Heart left ventricle (tissue), 16 donors: ENCODE data around the gene CNTN5. TPM values are rescaled to one million over a fixed set of nuclear protein-coding genes. Genes with fewer than 3 reads are reported as not detected.

ENCODE experiments used
- ATAC-seq, 4 donors: fragments of 200-7000 bp; cut with Tn5 transposase; one replicate each; pipeline ENCODE4 v1.9.1; 2020 to 2022; ENCODE audit warnings: moderate library complexity in 4 of 4, mild to moderate bottlenecking in 3 of 4, moderate number of reproducible peaks in 1 of 4
- DNase-seq, 5 donors: peaks; one replicate each; pipeline ENCODE4 v3.0.0-alpha.2; 2020
- H3K27ac ChIP-seq, 12 donors: fragments of 200-600 bp; sonication (generic) in 4 of 12; one replicate each; pipeline versions ENCODE4 v1.5.0 to v1.8.0; 2016 to 2022; ENCODE audit warnings: mild to moderate bottlenecking in 2 of 12
- H3K27me3 ChIP-seq, 9 donors: fragments of 200-600 bp; sonication (generic) in 2 of 9; one replicate each; pipeline versions ENCODE4 v1.5.1 to v1.8.0; 2016 to 2022; ENCODE audit warnings: mild to moderate bottlenecking in 3 of 9
- H3K36me3 ChIP-seq, 9 donors: fragments of 200-600 bp; sonication (generic) in 2 of 9; one replicate each; pipeline versions ENCODE4 v1.5.0 to v1.8.0; 2018 to 2022; ENCODE audit warnings: mild to moderate bottlenecking in 2 of 9
- H3K4me1 ChIP-seq, 12 donors: fragments of 200-600 bp; sonication (generic) in 4 of 12; one replicate each; pipeline versions ENCODE4 v1.5.0 to v1.8.0; 2016 to 2022; ENCODE audit warnings: mild to moderate bottlenecking in 3 of 12
- H3K4me3 ChIP-seq, 12 donors: fragments of 200-600 bp; sonication (generic) in 4 of 12; one replicate each; pipeline versions ENCODE4 v1.5.0 to v1.8.0; 2017 to 2022; ENCODE audit warnings: mild to moderate bottlenecking in 9 of 12, moderate library complexity in 4 of 12
- H3K9me3 ChIP-seq, 12 donors: fragments of 200-600 bp; sonication (generic) in 4 of 12; one replicate each; pipeline versions ENCODE4 v1.5.0 to v1.8.0; 2016 to 2022; ENCODE audit warnings: mild to moderate bottlenecking in 1 of 12
- POLR2A ChIP-seq, 2 donors: fragments of 450-650 bp; IDR thresholded peaks; one replicate each; pipeline ENCODE4 v1.6.1; 2017; ENCODE audit warnings: antibody characterized with exemption in 2 of 2, mild to moderate bottlenecking in 2 of 2, moderate library complexity in 2 of 2
- WGBS, 4 donors: extraction: QIAGEN DNeasy Blood & Tissue Kit in 2 of 4; methylation state at CpG; one replicate each; pipeline versions ENCODE4 v1.1.5 to v1.1.7; 2013 to 2018; 5-methylcytosine and 5-hydroxymethylcytosine counted together
- intact Hi-C, 10 donors: fragments of 100-400 bp; cut with DNase I; formaldehyde crosslinking; loops; one replicate each; pipeline versions ENCODE4 v1.11.1 to v1.14.2; 2022
- polyA plus RNA-seq, 2 donors: library from polyadenylated mRNA; stranded (reverse); fragments of 200-250 nt; gene quantifications; one replicate each; pipeline ENCODE4 v1.2.3, GENCODE V29; 2013
- total RNA-seq, 9 donors: library from RNA; depleted of rRNA in 2 of 9; stranded (reverse); fragments of >200 nt in 2 of 9; fragmentation: NEBNext Ultra II Directional in 3 of 9; extraction: Animal tissue kit (Norgen Biotek cat#: 25700) in 3 of 9; gene quantifications; one replicate each; pipeline versions ENCODE4 v1.1.0 to v1.2.4, GENCODE V29; 2016 to 2023
- TF ChIP-seq, protein P1 (sequence below), 12 donors: fragments of 200-600 bp; sonication (generic) in 4 of 12; IDR thresholded peaks; one replicate each; pipeline versions ENCODE4 v1.5.0 to v1.8.0; 2018 to 2022; ENCODE audit warnings: antibody characterized with exemption in 12 of 12, mild to moderate bottlenecking in 5 of 12
- donor health status: ischemic (EF 13 %, LVEDD 7.1; RV severe dilation, severe dysfunction).
- donor health status: healthy with polysubstance abuse.
- donor health status: DM: no; HTN: yes; CAD: no.
- donor health status: DM: no; HTN: no; CAD: no.
- donor health status: ischemic (EF 25% LVEDD 6.9; RV normal size, moderate dysfunction).
- donor health status: ischemic (EF 25% LVEDD 5.7; RV mildly dilated, moderate dysfunction).
- donor health status: healthy.
- donor health status: DM: yes; HTN: yes; CAD: no.
- donor health status: ischemic (EF 35%, LVEDD 5.7; RV mildly dilated, moderate dysfunction).
- donor health status: nonischemic (EF 11% LVEDD 7.7; RV severe dilation, severe dysfunction).
- donor health status: DM: yes; HTN: yes; CAD: no.
- donor health status: PGD.
- donor health status: ischemic (EF 29% LVEDD 5.4; RV normal size, mild dysfunction).
- donor health status: nonischemic (EF 23%, LVEDD 6.1; RV moderate dilation, normal function).

The CNTN5 gene
- total and polyA plus RNA-seq, 11 donors = 0.11 to 0.16 TPM; not detected in 9

- TF ChIP-seq POLR2A (IDR thresholded peaks at IDR 0.05) = no peak
- TF ChIP-seq, protein P1, sequence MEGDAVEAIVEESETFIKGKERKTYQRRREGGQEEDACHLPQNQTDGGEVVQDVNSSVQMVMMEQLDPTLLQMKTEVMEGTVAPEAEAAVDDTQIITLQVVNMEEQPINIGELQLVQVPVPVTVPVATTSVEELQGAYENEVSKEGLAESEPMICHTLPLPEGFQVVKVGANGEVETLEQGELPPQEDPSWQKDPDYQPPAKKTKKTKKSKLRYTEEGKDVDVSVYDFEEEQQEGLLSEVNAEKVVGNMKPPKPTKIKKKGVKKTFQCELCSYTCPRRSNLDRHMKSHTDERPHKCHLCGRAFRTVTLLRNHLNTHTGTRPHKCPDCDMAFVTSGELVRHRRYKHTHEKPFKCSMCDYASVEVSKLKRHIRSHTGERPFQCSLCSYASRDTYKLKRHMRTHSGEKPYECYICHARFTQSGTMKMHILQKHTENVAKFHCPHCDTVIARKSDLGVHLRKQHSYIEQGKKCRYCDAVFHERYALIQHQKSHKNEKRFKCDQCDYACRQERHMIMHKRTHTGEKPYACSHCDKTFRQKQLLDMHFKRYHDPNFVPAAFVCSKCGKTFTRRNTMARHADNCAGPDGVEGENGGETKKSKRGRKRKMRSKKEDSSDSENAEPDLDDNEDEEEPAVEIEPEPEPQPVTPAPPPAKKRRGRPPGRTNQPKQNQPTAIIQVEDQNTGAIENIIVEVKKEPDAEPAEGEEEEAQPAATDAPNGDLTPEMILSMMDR (IDR thresholded peaks at IDR 0.05) = no peak
- H3K36me3 ChIP-seq = no peaks in the 10 kb centered on the region
Measured at GRCh38 chr11:99683933-99684332, 663.2 kb downstream of the CNTN5 start.

DNA sequence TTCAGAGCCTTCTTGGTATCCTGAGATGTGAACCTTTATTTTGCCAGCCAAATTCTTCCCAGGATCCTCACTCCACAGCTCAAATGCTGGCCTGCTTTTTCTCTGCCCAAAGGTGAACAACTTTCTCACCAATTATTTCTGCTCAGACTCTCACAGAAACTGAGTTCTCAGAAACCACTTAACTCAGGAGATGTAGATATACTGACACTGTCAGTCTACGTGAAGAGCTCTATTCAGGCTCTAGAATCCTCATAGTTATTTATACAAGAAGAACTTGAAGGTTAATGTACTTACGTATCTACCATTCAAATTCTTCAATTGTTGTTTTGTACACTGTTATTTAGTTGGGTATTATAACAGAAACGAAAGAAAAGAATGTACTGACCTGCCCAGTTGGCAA lies 666.1 kb downstream of the CNTN5 start:
- Histone ChIP-seq H3K27me3 (no peaks in the 10 kb centered on the region), H3K4me1 (no peaks in the 10 kb centered on the region), H3K36me3 (no peaks in the 10 kb centered on the region), H3K9me3 (peaks cover 0 to 18% (median under 1%) of the 10 kb centered on the region in 12 donors), H3K4me3 (no peak overlapping the region), H3K27ac (no peak overlapping the region)
- DNase-seq (no peak), ATAC-seq (no peak)
- TF ChIP-seq, protein P1 (IDR thresholded peaks at IDR 0.05) = no peak
- TF ChIP-seq POLR2A (IDR thresholded peaks at IDR 0.05) = no peak
- intact Hi-C loops = no loop called here
- WGBS, 4 donors = 62 to 71% (median 68%) methylated on average over 3 of the region's 3 CpGs

More at GRCh38 chr11:99683933-99684332, 663.2 kb downstream of the CNTN5 start:
- Histone ChIP-seq H3K9me3 (no peaks in the 10 kb centered on the region), H3K4me1 (no peaks in the 10 kb centered on the region), H3K27me3 (no peaks in the 10 kb centered on the region), H3K27ac (no peak overlapping the region), H3K4me3 (no peak overlapping the region)
- ATAC-seq (no peak), DNase-seq (no peak)
- 82 to 86% (median 85%) methylated on average over 3 of the region's 3 CpGs for WGBS, 4 donors
- intact Hi-C loops = no loop called here

DNA sequence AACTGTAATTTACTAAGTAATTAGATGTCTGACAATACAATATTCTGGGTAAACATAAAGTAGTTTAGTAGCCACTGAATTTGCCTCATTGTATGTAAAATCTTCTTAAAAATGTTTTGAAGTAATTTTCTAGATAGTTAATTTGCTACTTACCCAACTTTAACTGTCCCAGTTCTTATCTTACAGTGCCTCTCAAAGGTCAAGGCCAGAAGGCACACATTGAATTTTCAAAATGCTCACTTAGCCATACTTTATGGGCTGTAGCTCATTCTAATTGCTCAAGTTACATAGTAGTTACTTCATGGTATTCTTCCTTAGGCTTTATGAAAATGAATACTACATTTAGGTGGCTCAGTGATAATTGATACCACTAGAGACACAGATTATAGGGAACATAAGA lies 666.6 kb downstream of the CNTN5 start:
- no peak for ATAC-seq
- TF ChIP-seq POLR2A (IDR thresholded peaks at IDR 0.05) = no peak
- TF ChIP-seq, protein P1 (IDR thresholded peaks at IDR 0.05) = peak in 1 of 12 donors; percentile 10
- Histone ChIP-seq H3K4me1 (no peaks in the 10 kb centered on the region), H3K9me3 (peaks cover 0 to 22% (median 3%) of the 10 kb centered on the region in 12 donors), H3K27me3 (no peaks in the 10 kb centered on the region), H3K36me3 (no peaks in the 10 kb centered on the region), H3K4me3 (no peak overlapping the region), H3K27ac (no peak overlapping the region)
- DNase-seq = no peak
- intact Hi-C loops = no loop called here

GRCh38 chr11:99693941-99694492 lies 673.3 kb downstream of the CNTN5 start:
- DNase-seq (no peak), ATAC-seq (no peak)
- H3K27ac ChIP-seq = no peak overlapping the region
- intact Hi-C loops = no loop called here
- peaks cover 0 to 26% (median 3%) of the 10 kb centered on the region in 12 donors for H3K9me3 ChIP-seq
- H3K4me3 ChIP-seq = no peak overlapping the region
- WGBS, 4 donors = 61 to 75% (median 65%) methylated on average over 6 of the region's 6 CpGs
- no peaks in the 10 kb centered on the region for H3K4me1 ChIP-seq
- H3K36me3 ChIP-seq = no peaks in the 10 kb centered on the region
- H3K27me3 ChIP-seq = no peaks in the 10 kb centered on the region
- TF ChIP-seq POLR2A (IDR thresholded peaks at IDR 0.05) = no peak
- TF ChIP-seq, protein P1 (IDR thresholded peaks at IDR 0.05) = no peak
